Endothelial cell of umbilical vein (primary cell): ENCODE data around the gene SGCG. TPM values are rescaled to one million over a fixed set of nuclear protein-coding genes. Genes with fewer than 3 reads are reported as not detected.

Experiments used
- BruUV-seq: library from RNA; stranded (reverse); fragments of 400-500 nt; replicated peaks from 2 replicates; lab custom pipeline; 2021; lab: Mats Ljungman, UMichigan
- CTCF ChIA-PET: fragments of 300-600, 350-600 bp; sonication (Branson Sonifier 250); formaldehyde crosslinking; loops from one replicate; lab custom pipeline; 2021; ENCODE audit warnings: antibody characterized with exemption, inconsistent platforms; lab: Charles Lee
- POLR2A ChIA-PET: fragments of 300-600, 350-600 bp; sonication (Branson Sonifier 250); formaldehyde crosslinking; loops from one replicate; lab custom pipeline; 2021; ENCODE audit warnings: antibody characterized with exemption, inconsistent platforms; lab: Charles Lee
- DNase-seq: peaks from one replicate; pipeline ENCODE4 v3.0.0-alpha.2; 2011; ENCODE audit warnings: low read depth, low spot score
- FAIRE-seq: peaks from 2 replicates; lab custom pipeline; 2011; peaks lifted over from hg19 to GRCh38; lab: Jason Lieb, UNC
- H2AFZ ChIP-seq: 2 replicates; pipeline ENCODE4 v1.6.0; 2012; ENCODE audit warnings: low read depth, low read length, control low read depth, inconsistent platforms
- H3K27ac ChIP-seq: 2 replicates; pipeline ENCODE4 v1.5.1; 2011; ENCODE audit warnings: low read depth, mild to moderate bottlenecking, control low read depth, low read length, moderate library complexity; ENCODE audit not compliant: insufficient read depth
- H3K27me3 ChIP-seq, 2 experiments: 2 replicates each; pipeline versions ENCODE4 v1.6.0 to v1.6.1; 2011; ENCODE audit warnings: low read length in 2 of 2, mixed read lengths in 1 of 2; ENCODE audit not compliant: control insufficient read depth in 2 of 2, insufficient read depth in 2 of 2
- H3K36me3 ChIP-seq, 2 experiments: 2 replicates in 1 of 2; 3 replicates in 1 of 2; pipeline ENCODE4 v1.5.1; 2011; ENCODE audit warnings: low read length in 2 of 2, mild to moderate bottlenecking in 1 of 2, moderate library complexity in 1 of 2; ENCODE audit not compliant: control insufficient read depth in 2 of 2, insufficient read depth in 2 of 2; ENCODE audit errors: extremely low read depth in 1 of 2
- H3K4me1 ChIP-seq: 3 replicates; pipeline ENCODE4 v1.5.1; 2011; ENCODE audit warnings: mild to moderate bottlenecking, low read length; ENCODE audit not compliant: control insufficient read depth, insufficient read depth; ENCODE audit errors: extremely low read depth
- H3K4me2 ChIP-seq: 2 replicates; pipeline ENCODE4 v1.6.1; 2011; ENCODE audit warnings: low read length, control low read depth, mixed read lengths; ENCODE audit not compliant: insufficient read depth
- H3K4me3 ChIP-seq, 3 experiments: fragments of 200-600 bp in 1 of 3; sonication (generic), shearing (Covaris generic) in 1 of 3; replicated peaks in 1 of 3; 2 replicates each; pipeline ENCODE4 v1.5.1; 2011 to 2016; ENCODE audit warnings: control low read depth in 3 of 3, low read length in 3 of 3, mild to moderate bottlenecking in 2 of 3, inconsistent platforms in 1 of 3, low read depth in 1 of 3, moderate library complexity in 1 of 3; ENCODE audit not compliant: insufficient read depth in 1 of 3
- H3K79me2 ChIP-seq: 2 replicates; pipeline ENCODE4 v1.6.0; 2012; ENCODE audit warnings: low read length, inconsistent platforms; ENCODE audit not compliant: control insufficient read depth, insufficient read depth
- H3K9ac ChIP-seq: replicated peaks from 2 replicates; pipeline ENCODE3; 2011; ENCODE audit warnings: low read length, control low read depth; ENCODE audit not compliant: insufficient read depth; ENCODE audit errors: extremely low read depth
- H3K9me1 ChIP-seq: replicated peaks from 3 replicates; pipeline ENCODE4 v1.6.0; 2011; ENCODE audit warnings: mild to moderate bottlenecking, low read length; ENCODE audit not compliant: control insufficient read depth, insufficient read depth; ENCODE audit errors: extremely low read depth
- H3K9me3 ChIP-seq: replicated peaks from 2 replicates; pipeline ENCODE4 v1.5.1; 2012; ENCODE audit warnings: low read length, inconsistent platforms; ENCODE audit not compliant: control insufficient read depth, insufficient read depth
- H4K20me1 ChIP-seq: replicated peaks from 2 replicates; pipeline ENCODE3; 2011; ENCODE audit warnings: mild to moderate bottlenecking, low read length; ENCODE audit not compliant: control insufficient read depth, insufficient read depth; ENCODE audit errors: extremely low read depth
- EZH2 ChIP-seq: IDR thresholded peaks from 2 replicates; pipeline ENCODE4 v1.6.1; 2012; ENCODE audit warnings: borderline replicate concordance, low read depth, mild to moderate bottlenecking, moderate library complexity, low read length, inconsistent platforms; ENCODE audit not compliant: severe bottlenecking
- GATA2 ChIP-seq: IDR thresholded peaks from 2 replicates; pipeline ENCODE4 v1.7.0; 2011; ENCODE audit warnings: low read depth, mild to moderate bottlenecking, moderate library complexity, mixed read lengths, low read length; ENCODE audit not compliant: insufficient read length, insufficient read depth
- JUN ChIP-seq: IDR thresholded peaks from 2 replicates; pipeline ENCODE4 v1.6.1; 2011; ENCODE audit warnings: borderline replicate concordance, low read depth; ENCODE audit not compliant: insufficient read length, insufficient read depth
- MYC ChIP-seq: IDR thresholded peaks from one replicate; pipeline ENCODE4 v1.6.1; 2011; ENCODE audit warnings: mild to moderate bottlenecking, low read depth, low read length
- POLR2A ChIP-seq: IDR thresholded peaks from 2 replicates; pipeline ENCODE4 v1.6.1; 2012; ENCODE audit warnings: low read depth, mild to moderate bottlenecking, control low read depth, low read length
- POLR2AphosphoS5 ChIP-seq: IDR thresholded peaks from 2 replicates; pipeline ENCODE4 v1.6.1; 2012; ENCODE audit warnings: low read depth, mild to moderate bottlenecking, control low read depth, low read length, moderate library complexity; ENCODE audit not compliant: insufficient read depth
- dilution Hi-C: fragments of 300-500 bp; cut with MboI; formaldehyde crosslinking; loops from one replicate; pipeline ENCODE4 v1.15.0; 2019; ENCODE audit warnings: low sequenced_read_pairs; ENCODE audit not compliant: extremely low pct_ligation_motif_present
- intact Hi-C: fragments of 100-400 bp; cut with micrococcal nuclease; formaldehyde crosslinking; loops from one replicate; pipeline ENCODE4 v1.10.0; 2022
- polyA plus RNA-seq, 4 experiments: library from polyadenylated mRNA; depleted of rRNA in 3 of 4; stranded (reverse) in 3 of 4; unstranded in 1 of 4; fragments of >200 nt; gene quantifications; 2 replicates each; pipeline versions ENCODE4 v1.2.1 to v1.2.3, GENCODE V29; 2011 to 2012; ENCODE audit warnings: missing spikeins in 1 of 4
- total RNA-seq: library from RNA; stranded (reverse); gene quantifications from 2 replicates; pipeline ENCODE4 v1.2.3, GENCODE V29; 2021
- TF ChIP-seq, protein P1 (sequence below), 2 donors: IDR thresholded peaks; 1 replicate in 1 of 2; 2 replicates in 1 of 2; pipeline ENCODE4 v1.5.1; 2011; ENCODE audit warnings: low read length in 2 of 2, mild to moderate bottlenecking in 2 of 2, moderate library complexity in 2 of 2, control low read depth in 1 of 2, inconsistent platforms in 1 of 2, low read depth in 1 of 2; ENCODE audit not compliant: insufficient read depth in 1 of 2; ENCODE audit errors: extremely low read depth in 1 of 2

SGCG gene
- total and polyA plus RNA-seq, 2 donors (not counting 3 experiments of a cell fraction or from before 2014, with no cell fraction given) = 0.22 TPM; not detected in 1

DNA sequence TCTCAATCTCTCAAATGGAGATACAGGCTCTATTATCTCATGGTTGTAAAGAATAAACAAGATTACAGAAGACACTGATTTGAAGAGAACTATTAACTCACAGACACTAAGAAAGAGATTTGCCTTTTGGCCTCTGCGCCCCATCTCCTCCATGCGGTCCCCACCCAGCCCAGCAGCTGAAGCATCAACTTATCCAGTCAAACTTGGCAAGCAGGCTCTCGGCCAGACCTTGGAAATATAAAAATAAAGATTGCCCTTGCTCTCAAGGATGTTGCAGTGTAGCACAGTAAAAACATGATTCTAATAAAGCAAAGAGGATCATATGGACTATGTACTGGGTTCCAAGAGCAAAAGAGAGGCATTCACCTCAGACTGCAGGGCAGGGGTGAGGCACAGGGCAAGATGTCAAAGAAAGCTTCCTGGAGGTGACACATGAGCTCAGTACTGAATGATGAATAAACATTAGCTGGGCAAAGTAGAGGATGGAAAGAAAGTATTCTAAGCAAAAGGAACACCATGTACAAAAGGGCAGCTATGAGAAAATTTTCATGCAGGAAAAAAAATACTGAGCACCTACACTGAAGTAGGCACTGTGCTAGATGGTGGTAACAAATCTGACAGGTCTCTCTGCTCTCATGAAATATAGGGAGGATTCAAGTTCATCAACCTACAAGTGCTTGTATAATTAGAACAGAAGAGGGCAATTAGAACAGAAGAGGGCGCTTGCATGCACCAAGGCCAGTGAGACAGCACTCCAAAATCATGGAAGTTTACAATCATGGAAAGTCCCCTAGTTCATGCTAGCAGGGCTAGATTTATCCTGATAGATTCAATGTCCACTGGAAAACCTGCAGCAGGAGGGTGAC is 167.7 kb downstream of the SGCG start:
- Histone ChIP-seq H3K9me3 (no peaks in the 10 kb centered on the region), H3K36me3 (peaks cover 4 to 26% of the 10 kb centered on the region in 2 experiments), H2AFZ (no peak overlapping the region), H3K9ac (no peak overlapping the region), H3K4me1 (peaks cover 29% of the 10 kb centered on the region), H3K27ac (no peak overlapping the region), H3K9me1 (no peaks in the 10 kb centered on the region), H3K27me3 (no peaks in the 10 kb centered on the region), H3K79me2 (peaks cover 93% of the 10 kb centered on the region), H4K20me1 (peaks cover 4% of the 10 kb centered on the region), H3K4me2 (no peak overlapping the region), H3K4me3 (no peak overlapping the region)
- POLR2A ChIA-PET = no interaction called here
- DNase-seq (no peak), FAIRE-seq (no peak)
- dilution Hi-C loops = no loop called here
- no TSS peak for BruUV-seq
- intact Hi-C loops = no loop called here
- no peak for TF ChIP-seq MYC
- CTCF ChIA-PET = no interaction called here

DNA sequence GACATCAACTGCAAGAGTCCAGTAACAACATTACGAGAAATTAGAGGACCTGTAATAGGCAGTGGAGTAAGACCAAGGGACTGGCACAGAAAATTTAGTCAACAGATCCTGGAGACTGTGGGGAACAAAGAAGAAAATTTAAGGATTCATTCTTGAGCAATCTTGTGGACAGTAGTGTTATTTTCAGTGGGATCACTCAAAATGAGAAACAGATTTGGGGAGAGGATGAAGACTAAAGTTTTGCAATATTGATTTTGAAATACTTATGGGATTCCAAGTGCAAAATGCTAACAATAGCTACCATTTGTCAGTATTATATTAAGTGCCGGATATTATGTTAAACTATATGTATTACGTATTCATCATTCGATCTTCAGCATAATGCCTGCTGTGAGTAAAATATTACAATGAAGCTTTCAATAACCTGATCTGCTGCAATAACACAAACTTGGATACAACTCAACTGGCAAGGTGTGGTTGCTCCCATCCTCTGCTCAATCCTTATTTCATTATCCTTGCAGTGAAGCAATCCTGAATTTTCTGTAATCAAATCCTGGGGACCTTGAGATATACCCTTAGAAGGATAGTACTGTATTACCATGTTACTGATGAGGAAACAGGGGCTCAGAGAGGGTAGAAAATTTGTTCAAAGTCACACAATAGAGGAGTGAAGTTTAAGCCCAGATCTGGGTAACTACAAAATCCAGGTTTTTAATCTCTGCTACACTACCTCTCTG is 168.6 kb downstream of the SGCG start:
- H3K36me3 ChIP-seq = peaks cover 4 to 28% of the 10 kb centered on the region in 2 experiments
- TF ChIP-seq JUN (no peak), POLR2AphosphoS5 (no peak), POLR2A (no peak), EZH2 (no peak), GATA2 (no peak)
- TF ChIP-seq, protein P1, sequence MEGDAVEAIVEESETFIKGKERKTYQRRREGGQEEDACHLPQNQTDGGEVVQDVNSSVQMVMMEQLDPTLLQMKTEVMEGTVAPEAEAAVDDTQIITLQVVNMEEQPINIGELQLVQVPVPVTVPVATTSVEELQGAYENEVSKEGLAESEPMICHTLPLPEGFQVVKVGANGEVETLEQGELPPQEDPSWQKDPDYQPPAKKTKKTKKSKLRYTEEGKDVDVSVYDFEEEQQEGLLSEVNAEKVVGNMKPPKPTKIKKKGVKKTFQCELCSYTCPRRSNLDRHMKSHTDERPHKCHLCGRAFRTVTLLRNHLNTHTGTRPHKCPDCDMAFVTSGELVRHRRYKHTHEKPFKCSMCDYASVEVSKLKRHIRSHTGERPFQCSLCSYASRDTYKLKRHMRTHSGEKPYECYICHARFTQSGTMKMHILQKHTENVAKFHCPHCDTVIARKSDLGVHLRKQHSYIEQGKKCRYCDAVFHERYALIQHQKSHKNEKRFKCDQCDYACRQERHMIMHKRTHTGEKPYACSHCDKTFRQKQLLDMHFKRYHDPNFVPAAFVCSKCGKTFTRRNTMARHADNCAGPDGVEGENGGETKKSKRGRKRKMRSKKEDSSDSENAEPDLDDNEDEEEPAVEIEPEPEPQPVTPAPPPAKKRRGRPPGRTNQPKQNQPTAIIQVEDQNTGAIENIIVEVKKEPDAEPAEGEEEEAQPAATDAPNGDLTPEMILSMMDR (IDR thresholded peaks at IDR 0.05; ENCODE audit: extremely low read depth in 1 of 2, insufficient read depth in 1 of 2, low read depth in 1 of 2, low read length in 2 of 2) = no peak
- H4K20me1 ChIP-seq = peaks cover 4% of the 10 kb centered on the region
- H3K9me3 ChIP-seq = no peaks in the 10 kb centered on the region
- ChIA-PET CTCF (interaction anchor here (1.2 kb wide), 1 partner anchor 16 kb away, joined by 3 read pairs; no protein-coding TSS in a partner anchor), POLR2A (no interaction called here)
- no peak overlapping the region for H3K4me3 ChIP-seq
- H3K79me2 ChIP-seq = peaks cover 91% of the 10 kb centered on the region
- H3K9ac ChIP-seq = no peak overlapping the region
- no peaks in the 10 kb centered on the region for H3K27me3 ChIP-seq
- no peaks in the 10 kb centered on the region for H3K9me1 ChIP-seq
- no peak overlapping the region for H3K4me2 ChIP-seq
- intact Hi-C loops (no loop called here), dilution Hi-C loops (no loop called here)
- no peak overlapping the region for H2AFZ ChIP-seq
- DNase-seq (no peak), FAIRE-seq (no peak)
- H3K27ac ChIP-seq = peak overlapping the region; percentile 54
- TSS peak; percentile 52 for BruUV-seq
- H3K4me1 ChIP-seq = peaks cover 29% of the 10 kb centered on the region
